Suprapubic skin (tissue), 4 donors: Measurements from ENCODE around the gene IMMP2L. TPM values are rescaled to one million over a fixed set of nuclear protein-coding genes. Genes with fewer than 3 reads are reported as not detected.

Experiments
- DNase-seq, 2 donors: peaks; one replicate each; pipeline ENCODE4 v3.0.0-alpha.2; 2019; ENCODE audit warnings: low spot score in 2 of 2
- H3K27ac ChIP-seq: fragments of 200-600 bp; sonication (generic); one replicate; pipeline ENCODE4 v1.5.1; 2019
- H3K27me3 ChIP-seq: fragments of 200-600 bp; sonication (generic); one replicate; pipeline ENCODE4 v1.5.1; 2019
- H3K36me3 ChIP-seq: fragments of 200-600 bp; sonication (generic); one replicate; pipeline ENCODE4 v1.5.1; 2019
- H3K4me1 ChIP-seq: fragments of 200-600 bp; sonication (generic); one replicate; pipeline ENCODE4 v1.5.1; 2019
- H3K4me3 ChIP-seq: fragments of 200-600 bp; sonication (generic); one replicate; pipeline ENCODE4 v1.5.1; 2019; ENCODE audit warnings: mild to moderate bottlenecking
- H3K9me3 ChIP-seq: fragments of 200-600 bp; sonication (generic); one replicate; pipeline ENCODE4 v1.5.1; 2019
- EP300 ChIP-seq: sonication (generic); formaldehyde crosslinking; IDR thresholded peaks from one replicate; pipeline ENCODE4 v1.6.1; 2017; ENCODE audit warnings: antibody characterized with exemption
- POLR2A ChIP-seq, 2 donors: fragments of 450-650 bp; IDR thresholded peaks; one replicate each; pipeline ENCODE4 v1.6.1; 2017; ENCODE audit warnings: antibody characterized with exemption in 2 of 2, mild to moderate bottlenecking in 2 of 2, moderate library complexity in 2 of 2
- POLR2AphosphoS5 ChIP-seq, 3 donors: sonication (generic); formaldehyde crosslinking; IDR thresholded peaks; one replicate each; pipeline ENCODE4 v1.6.1; 2017; ENCODE audit warnings: antibody characterized with exemption in 3 of 3
- WGBS: methylation state at CpG from one replicate; pipeline ENCODE4 v1.1.5; 2018; 5-methylcytosine and 5-hydroxymethylcytosine counted together
- total RNA-seq, 4 donors: library from RNA; depleted of rRNA; stranded (reverse); fragments of >200 nt; gene quantifications; one replicate each; pipeline ENCODE4 v1.1.0, GENCODE V29; 2016
- TF ChIP-seq, protein P1 (sequence below), 2 donors: fragments of 200-600 bp in 1 of 2; fragments of 450-650 bp in 1 of 2; sonication (generic) in 1 of 2; IDR thresholded peaks; one replicate each; pipeline ENCODE4 v1.5.1; 2016 to 2019; ENCODE audit warnings: antibody characterized with exemption in 2 of 2, mild to moderate bottlenecking in 1 of 2, moderate library complexity in 1 of 2

IMMP2L gene
- total RNA-seq, 4 donors from 2014 or later: 10.6 to 20.6 (median 14.6) TPM

DNA sequence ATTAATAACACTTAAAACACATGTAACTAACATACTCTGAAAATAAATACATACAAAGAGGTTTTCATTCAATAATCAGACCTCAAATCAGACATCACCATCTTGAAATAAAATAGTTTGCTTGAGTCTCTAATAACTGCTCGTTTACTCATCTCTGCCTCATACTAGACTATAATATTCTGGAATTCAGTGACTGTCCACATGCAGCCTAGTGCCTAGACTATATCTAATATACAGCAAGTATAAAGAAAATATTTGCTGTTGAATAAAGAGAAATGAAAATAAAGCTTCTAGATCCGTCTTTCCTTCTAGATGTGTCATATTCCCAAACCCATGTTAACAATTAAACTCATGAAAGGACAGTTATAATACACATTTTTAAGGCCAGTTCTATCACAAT lies 707.6 kb downstream of the IMMP2L start:
- Histone ChIP-seq H3K27me3 (no peaks in the 10 kb centered on the region), H3K36me3 (no peaks in the 10 kb centered on the region), H3K4me3 (no peak overlapping the region), H3K4me1 (no peaks in the 10 kb centered on the region), H3K27ac (no peak overlapping the region), H3K9me3 (no peaks in the 10 kb centered on the region)
- 86% methylated on average over 2 of the region's 2 CpGs for WGBS
- TF ChIP-seq POLR2A (IDR thresholded peaks at IDR 0.05) (no peak), EP300 (no peak), POLR2AphosphoS5 (IDR thresholded peaks at IDR 0.05) (no peak)
- TF ChIP-seq, protein P1, sequence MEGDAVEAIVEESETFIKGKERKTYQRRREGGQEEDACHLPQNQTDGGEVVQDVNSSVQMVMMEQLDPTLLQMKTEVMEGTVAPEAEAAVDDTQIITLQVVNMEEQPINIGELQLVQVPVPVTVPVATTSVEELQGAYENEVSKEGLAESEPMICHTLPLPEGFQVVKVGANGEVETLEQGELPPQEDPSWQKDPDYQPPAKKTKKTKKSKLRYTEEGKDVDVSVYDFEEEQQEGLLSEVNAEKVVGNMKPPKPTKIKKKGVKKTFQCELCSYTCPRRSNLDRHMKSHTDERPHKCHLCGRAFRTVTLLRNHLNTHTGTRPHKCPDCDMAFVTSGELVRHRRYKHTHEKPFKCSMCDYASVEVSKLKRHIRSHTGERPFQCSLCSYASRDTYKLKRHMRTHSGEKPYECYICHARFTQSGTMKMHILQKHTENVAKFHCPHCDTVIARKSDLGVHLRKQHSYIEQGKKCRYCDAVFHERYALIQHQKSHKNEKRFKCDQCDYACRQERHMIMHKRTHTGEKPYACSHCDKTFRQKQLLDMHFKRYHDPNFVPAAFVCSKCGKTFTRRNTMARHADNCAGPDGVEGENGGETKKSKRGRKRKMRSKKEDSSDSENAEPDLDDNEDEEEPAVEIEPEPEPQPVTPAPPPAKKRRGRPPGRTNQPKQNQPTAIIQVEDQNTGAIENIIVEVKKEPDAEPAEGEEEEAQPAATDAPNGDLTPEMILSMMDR (IDR thresholded peaks at IDR 0.05): no peak
- no peak for DNase-seq

GRCh38 chr7:110854166-110854565 lies 708.1 kb downstream of the IMMP2L start:
- Histone ChIP-seq H3K27ac (no peak overlapping the region), H3K4me3 (no peak overlapping the region), H3K27me3 (no peaks in the 10 kb centered on the region), H3K9me3 (no peaks in the 10 kb centered on the region), H3K4me1 (no peaks in the 10 kb centered on the region), H3K36me3 (no peaks in the 10 kb centered on the region)
- no peak for DNase-seq
- no peak for TF ChIP-seq EP300
- TF ChIP-seq, protein P1 (IDR thresholded peaks at IDR 0.05): no peak
- TF ChIP-seq POLR2A (IDR thresholded peaks at IDR 0.05): no peak
- TF ChIP-seq POLR2AphosphoS5 (IDR thresholded peaks at IDR 0.05): no peak

DNA sequence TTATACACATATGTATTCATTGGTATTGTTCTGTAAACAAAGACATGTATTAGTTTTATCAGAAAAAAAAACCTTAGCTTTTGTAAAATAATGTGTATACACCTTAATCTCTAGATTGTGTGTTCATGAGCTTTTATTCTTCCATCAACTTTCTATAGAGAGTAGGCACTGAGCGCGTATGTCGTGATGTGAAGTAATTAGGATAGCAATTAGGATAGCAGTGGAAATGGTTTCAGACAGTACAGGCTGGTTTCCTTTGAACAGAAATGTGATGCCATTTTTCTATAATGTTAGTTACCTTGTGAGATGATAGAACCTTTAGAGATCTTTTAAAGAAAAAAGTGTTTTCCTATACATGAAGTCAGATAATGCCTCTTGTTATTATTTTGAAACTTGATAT lies 709.0 kb downstream of the IMMP2L start:
- no peak overlapping the region for H3K27ac ChIP-seq
- TF ChIP-seq, protein P1 (IDR thresholded peaks at IDR 0.05): no peak
- TF ChIP-seq POLR2AphosphoS5 (IDR thresholded peaks at IDR 0.05): no peak
- TF ChIP-seq POLR2A (IDR thresholded peaks at IDR 0.05): no peak
- TF ChIP-seq EP300: no peak
- no peaks in the 10 kb centered on the region for H3K36me3 ChIP-seq
- H3K4me3 ChIP-seq: no peak overlapping the region
- DNase-seq: no peak
- no peaks in the 10 kb centered on the region for H3K9me3 ChIP-seq
- no peaks in the 10 kb centered on the region for H3K27me3 ChIP-seq
- WGBS: 84% methylated on average over 3 of the region's 3 CpGs
- H3K4me1 ChIP-seq: no peaks in the 10 kb centered on the region

- TF ChIP-seq POLR2AphosphoS5 (IDR thresholded peaks at IDR 0.05) (no peak), EP300 (no peak), POLR2A (IDR thresholded peaks at IDR 0.05) (no peak)
- TF ChIP-seq, protein P1 (IDR thresholded peaks at IDR 0.05): no peak
- no peaks in the 10 kb centered on the region for H3K4me1 ChIP-seq
- no peaks in the 10 kb centered on the region for H3K36me3 ChIP-seq
- no peaks in the 10 kb centered on the region for H3K9me3 ChIP-seq
- H3K27ac ChIP-seq: no peak overlapping the region
- no peak overlapping the region for H3K4me3 ChIP-seq
- no peaks in the 10 kb centered on the region for H3K27me3 ChIP-seq
- 39% methylated on average over 4 of the region's 4 CpGs for WGBS
- DNase-seq: no peak
Measured at GRCh38 chr7:110852156-110852940, 709.9 kb downstream of the IMMP2L start.

GRCh38 chr7:110850224-110850623 lies 712.1 kb downstream of the IMMP2L start:
- WGBS: 89% methylated on average over 3 of the region's 3 CpGs
- no peaks in the 10 kb centered on the region for H3K27me3 ChIP-seq
- no peak overlapping the region for H3K27ac ChIP-seq
- H3K4me3 ChIP-seq: no peak overlapping the region
- no peaks in the 10 kb centered on the region for H3K36me3 ChIP-seq
- DNase-seq: no peak
- H3K9me3 ChIP-seq: no peaks in the 10 kb centered on the region
- no peaks in the 10 kb centered on the region for H3K4me1 ChIP-seq
- TF ChIP-seq EP300 (no peak), POLR2AphosphoS5 (IDR thresholded peaks at IDR 0.05) (no peak), POLR2A (IDR thresholded peaks at IDR 0.05) (no peak)
- TF ChIP-seq, protein P1 (IDR thresholded peaks at IDR 0.05): no peak
